GM19395 (cell line): ENCODE results near the gene TMEM269.
A peak's percentile ranks its signal among the peaks of the same experiment; 100 is the strongest.
"Not testable (repeated sequence)": the region's sequence is repeated elsewhere in the genome, so short reads cannot be mapped to it uniquely, and the experiment has no call there.

Source experiments
- ATAC-seq: cut with Tn5 transposase; IDR thresholded peaks from one replicate; pipeline ENCODE4 v1.9.1; 2021; ENCODE audit warnings: mild to moderate bottlenecking, moderate library complexity; ENCODE audit not compliant: unreplicated experiment

TMEM269 gene

DNA sequence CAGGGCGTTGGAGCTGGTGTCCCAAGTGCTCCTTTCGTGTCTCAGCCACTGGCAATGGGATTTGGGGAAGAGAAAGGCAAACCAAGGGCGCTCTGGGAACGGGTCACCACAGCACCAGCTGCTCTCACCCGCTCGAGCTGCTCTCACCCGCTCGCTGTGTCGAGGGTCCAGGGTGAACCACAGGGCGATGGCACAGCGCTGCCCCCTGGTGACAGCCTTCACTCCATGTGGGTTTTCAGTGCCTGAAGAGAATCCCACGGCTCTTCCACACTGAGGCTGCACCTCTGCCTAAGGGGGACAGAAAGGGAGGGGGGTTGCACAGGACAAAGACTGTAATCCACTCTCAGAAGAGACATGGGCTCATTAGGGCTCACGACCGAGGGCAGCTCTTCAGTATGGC is 37.7 kb upstream of the TMEM269 start:
- no peak for ATAC-seq

DNA sequence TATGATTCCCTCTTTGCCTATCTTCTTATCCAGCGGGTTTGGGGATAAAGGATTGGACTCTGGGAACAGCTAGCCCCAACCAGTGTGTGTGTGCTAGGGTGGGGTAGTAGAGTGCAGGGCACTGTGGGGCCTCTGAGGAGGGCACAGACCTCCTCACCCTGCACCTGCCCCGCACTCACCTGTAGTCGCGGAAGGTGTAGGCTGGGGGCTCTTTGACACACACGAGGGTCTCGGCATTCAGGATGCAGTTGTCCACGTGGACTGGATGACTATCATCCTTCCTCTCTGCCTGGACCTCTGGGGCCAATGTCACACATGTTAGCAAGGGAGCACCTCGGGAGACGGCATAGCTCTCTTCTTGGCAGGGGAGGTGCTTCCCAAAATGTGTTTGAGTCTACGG is 36.8 kb upstream of the TMEM269 start:
- ATAC-seq: no peak

DNA sequence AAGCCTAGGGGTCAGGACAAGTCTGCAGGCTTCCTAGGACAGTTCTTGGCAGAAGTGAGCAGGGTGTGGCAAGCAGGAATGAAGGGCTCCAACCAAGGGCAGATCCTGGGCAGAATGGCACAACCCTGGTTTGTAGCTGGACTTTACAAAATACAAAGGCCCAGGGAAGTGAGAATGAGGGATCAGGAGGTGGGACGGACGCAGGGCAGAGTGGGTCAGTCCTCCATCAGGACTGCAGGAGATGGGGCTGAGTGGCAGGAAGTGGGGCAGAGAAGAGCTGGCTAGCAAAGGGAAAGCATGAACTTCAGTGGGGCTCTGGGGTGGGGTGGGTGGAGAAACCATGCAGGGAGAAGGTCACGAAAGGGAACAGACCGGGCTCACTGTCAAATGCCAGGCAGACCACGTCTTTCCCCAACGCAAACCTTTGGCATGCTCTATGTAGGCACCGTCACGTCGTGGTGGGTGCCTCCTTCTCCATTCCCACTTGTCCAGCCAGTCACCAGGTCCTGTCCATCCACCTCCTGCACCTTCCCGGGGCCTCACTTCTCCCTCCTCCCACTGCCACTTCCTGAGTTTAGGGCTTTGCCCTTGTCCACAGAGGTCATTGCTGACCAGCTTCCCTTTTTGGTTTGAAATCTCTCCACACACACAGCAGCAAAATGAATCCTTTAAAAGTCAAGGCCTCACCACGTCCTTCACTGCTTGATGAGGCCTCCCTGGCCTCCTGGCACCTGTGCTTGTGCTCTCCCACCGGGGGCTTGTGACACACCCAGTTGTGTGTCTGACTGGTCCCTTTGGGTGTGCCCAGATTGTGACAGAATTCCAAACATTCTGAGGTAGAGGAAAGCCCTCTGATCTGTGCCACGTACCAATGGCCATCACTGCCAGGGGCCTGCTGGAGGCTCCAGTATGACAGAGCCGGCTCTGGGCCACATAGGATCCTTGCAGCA is 36.1 kb upstream of the TMEM269 start:
- no peak for ATAC-seq

DNA sequence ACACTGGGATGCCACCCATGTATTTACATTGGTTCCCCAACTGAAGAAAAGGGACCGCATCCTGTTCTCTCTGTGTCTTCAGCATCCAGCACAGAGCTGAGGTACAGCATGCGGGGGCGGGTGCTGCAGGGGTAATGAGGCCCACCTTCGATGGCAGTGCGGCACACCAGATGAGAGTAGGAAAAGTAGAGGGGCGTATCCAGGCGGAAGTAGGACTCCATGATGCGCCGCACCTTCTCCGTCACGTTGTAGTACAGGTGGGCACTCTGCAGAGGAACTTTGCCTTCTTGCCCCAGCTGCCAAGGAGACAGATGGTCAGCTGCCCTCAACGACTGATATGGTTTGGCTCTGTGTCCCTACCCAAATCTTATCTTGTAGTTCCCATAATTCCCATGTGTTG is 34.8 kb upstream of the TMEM269 start:
- ATAC-seq: no peak

DNA sequence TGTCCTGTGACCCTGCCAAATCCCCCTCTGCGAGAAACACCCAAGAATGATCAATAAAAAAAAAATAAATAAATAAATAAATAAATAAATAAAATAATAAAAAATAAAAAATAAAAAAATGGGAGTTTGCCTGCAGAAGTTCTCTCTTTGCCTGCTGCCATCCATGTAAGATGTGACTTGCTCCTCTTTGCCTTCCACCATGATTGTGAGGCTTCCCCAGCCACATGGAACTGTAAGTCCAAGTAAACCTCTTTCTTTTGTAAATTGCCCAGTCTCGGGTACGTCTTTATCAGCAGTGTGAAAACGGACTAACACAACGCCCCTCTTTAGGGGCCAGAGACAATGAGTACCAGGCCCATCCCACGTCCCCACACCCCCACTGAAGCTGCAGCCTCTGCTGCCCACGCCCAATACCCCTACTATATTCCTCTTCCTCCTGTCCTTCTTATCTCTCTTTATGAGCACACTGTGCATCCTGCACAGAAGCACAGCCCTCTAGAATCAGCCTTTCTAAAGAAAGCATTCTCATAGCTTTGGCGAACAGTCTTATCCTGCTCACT is 33.2 kb upstream of the TMEM269 start:
- ATAC-seq: not testable (repeated sequence)

DNA sequence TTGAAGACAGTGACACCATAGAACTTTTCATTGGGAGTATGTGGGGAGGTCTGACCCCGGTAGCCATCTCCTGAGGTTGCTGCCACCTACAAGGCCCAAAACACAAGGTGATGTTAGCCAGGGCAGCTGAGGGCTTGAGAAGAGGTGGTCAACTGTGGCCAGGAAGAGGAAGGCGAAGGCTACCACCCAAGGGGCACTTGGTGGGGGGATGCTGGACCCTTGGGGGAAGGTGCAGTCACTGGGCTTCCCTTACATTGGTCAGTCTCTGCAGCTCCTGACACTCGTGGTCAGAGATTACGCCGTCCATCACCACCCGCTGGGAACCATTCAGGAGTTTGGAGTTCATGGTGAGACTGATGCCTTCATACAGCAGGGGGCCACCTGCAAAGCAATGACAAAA is 32.5 kb upstream of the TMEM269 start:
- ATAC-seq: no peak

DNA sequence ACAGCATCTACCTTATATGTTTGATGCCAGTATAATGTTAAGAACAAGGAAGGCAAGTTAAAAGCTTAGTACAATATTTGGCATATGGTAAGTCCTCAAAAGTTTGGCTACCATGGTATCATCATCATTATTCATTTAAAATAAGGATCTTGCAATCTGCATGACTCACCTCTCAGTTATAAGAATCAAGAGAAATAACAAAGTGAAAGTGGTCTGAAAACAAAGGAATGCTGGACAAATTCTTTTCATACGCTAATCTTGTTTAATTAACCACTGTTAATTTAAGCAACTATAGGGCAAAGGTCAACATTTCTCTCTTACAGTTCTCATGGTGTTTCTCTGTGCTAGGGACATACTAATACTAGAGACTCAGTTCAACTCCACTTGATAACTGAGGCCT is 31.7 kb upstream of the TMEM269 start:
- ATAC-seq: no peak

DNA sequence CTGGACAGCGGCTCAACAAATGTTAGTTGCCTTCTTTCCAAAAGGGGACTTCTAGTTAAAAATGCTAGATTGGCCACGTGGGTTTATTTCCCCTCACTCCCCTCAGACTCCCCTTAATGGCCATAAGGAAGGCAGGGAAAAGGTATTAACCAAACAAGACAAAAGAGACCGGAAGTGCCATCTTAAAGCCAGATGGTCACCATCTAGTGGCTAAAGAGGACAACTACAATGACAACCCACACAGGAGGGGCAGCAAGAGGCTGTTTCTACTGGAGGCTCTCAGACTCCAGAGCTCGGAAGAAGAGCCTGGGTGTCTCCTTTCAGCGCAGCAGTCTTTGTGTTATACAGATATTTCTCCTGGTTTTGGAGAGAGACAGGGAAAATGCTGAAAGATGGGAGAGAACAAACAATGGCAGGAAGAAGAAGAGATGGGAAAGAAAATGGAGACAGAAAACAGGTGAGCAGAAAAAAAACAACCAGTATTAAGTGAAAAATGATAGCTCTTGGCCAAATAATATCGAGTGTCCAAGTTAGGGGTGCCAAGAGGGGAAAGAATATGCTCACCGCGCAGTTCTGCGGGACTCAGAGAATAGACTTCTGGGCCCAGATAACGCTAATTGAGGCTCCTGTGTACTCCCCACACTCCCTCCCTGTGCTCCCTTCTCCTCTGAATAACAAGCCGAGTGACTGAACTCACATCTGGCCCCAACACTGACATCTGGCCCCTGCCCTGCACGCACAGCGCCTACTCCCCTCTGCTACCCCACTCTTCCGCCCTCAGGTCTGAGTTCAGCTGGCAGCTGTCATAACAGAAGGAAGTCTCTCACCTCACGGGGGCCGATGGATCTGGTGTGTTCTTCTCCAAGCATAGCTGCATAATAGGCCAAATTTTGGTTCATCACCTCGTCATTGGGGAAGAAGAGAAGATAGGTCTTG is 27.6 kb upstream of the TMEM269 start:
- no peak for ATAC-seq

DNA sequence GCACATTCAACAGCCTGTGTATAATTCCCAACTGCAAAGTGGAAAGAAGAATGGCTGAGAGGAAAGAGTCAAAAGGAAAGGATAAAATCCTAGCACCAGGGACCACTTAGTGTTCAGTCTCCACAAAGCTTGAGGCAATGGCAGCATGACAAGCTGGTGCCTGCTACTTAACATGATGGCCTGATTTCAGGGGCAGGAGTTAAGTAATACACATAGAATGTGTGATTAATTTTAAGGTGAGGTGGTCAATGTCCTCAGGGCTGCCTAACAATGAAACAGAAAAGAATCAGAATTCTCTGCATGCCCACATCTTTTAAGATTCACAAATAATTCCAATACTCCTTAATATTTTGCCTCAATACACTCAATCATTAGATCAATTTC is 26.9 kb upstream of the TMEM269 start:
- ATAC-seq: no peak

DNA sequence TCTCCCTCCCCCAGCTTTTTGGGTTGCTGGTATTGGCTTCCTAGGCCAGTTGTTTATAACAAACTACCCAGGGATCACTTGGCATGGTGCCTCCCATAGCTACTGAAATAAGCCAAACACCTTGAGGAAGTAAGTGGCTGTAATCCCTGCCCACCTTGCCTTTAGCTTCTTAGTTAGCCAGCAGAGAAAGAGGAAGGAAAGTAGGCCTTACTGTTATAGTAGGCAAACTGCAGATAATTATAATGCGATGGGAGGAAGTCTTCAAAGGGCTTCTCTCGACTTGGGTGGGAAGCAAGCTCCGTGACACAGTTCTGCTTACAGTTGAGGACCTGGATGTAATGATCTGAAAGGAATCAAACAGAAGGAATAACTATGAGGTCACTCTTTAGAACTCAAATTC is 26.1 kb upstream of the TMEM269 start:
- no peak for ATAC-seq

DNA sequence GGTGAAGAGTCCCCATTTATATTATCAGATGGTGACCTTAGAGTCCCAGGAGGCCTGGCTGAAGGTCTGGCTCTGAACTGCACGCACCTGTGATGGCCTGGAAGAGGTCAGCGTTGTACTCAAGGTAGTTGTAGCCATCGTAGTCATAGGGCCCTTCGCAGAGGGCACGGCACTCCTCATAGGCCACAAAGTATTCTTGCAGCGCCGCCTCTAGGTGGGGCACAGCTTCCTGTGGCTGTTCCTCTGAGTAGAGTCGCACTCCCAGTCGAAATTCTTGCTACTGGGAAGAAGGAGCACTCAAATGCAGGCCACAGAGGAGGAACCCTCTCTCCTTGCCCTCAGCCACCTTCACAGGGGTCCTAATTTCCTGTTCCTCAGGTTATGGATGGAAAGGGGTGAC is 25.7 kb upstream of the TMEM269 start:
- no peak for ATAC-seq

DNA sequence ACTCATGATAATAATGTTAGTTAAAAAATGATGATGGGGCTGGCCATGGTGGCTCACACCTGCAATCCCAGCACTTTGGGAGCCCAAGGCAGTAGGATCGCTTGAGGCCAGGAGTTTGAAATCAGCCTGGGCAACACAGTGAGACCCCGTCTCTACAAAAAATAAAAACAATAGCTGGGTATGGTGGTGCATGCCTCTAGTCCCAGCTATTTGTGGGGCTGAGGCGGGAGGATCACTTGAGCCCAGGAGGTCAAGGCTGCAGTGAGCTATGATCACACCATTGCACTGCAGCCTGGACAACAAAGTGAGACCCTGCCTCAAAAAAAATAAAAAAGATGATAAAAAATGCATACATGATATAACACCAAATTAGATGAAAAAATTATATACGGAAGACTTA is 23.2 kb upstream of the TMEM269 start:
- ATAC-seq: no peak

DNA sequence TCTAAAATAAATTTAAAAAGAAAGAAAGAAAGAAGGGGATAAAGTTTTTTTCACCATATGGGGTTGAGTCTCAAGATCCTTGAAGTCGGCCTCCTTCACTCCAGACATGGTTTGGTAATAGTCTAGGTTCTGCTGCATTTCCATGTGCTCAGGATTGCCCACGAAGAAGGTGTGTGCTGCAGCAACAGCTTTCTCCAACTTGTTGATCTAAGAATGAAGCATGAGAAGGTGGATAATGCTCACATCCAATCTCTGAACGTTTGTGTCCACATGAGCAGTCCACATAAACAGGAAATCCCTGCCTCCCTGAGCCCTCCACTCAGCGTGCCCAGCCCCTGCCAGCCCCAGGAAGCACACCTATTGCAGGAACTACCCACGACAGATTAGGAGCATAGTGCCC is 22.5 kb upstream of the TMEM269 start:
- no peak for ATAC-seq

DNA sequence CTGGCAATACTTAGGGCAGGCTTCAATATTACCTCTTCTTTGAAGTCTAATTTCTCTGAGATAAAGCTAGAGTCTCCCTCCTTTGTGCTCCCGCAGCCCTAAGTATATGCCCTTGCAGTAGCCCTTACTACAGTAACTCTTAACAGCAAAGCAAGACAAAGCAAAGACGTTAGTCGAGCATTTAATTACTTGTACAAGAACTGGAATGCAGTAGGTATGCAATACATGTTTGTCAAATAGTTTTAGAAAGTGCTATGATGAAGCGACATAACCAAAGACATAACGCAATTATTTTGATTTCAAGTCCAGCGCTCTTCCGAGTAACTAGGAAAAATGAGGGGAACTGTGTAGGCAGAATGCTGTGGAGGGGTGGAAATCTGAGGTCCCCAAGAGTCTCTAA is 19.5 kb upstream of the TMEM269 start:
- no peak for ATAC-seq

DNA sequence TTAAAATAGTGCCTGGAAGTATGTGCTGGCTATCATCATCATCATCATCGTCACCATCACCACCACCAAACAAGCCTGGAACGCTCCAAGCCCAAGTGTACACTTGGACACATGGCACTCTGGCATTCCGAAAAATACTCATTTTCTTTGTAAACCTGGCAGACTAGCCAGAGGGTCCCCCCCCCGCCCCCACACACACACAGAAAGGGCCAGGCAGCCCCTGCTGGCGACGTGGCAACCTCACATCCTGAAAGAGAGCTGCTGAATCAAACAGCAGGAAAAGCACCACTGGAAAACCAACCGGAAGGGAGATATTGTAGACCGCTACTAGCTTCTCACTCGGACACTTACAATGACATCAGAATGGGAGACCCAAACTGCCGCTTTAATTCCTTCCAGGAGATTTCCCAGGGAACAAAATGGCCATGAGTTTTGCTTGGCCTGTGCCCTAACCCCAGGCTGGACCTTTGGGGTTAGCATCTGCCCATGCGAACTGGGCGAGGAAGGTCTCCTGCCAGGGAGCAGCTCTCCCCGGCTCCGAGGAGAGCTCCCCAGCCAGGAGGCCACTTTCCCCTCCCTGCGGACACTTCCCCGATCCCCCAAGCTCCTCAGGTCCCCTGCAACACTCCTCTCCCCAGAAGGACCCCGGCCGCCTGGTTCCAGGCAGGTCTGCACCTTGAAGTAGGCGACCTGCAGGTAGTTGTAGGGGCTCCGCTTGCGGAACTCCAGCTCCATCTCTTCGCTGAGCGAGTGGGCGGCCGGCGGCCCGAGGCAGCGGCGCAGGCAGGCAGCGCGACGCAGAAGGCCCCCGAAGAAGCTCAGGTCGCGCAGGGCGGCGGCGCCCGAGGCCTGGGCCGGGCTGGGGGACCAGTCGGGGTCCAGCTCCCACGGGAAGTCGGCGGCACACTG is 18.7 kb upstream of the TMEM269 start:
- ATAC-seq: peak; percentile 23

DNA sequence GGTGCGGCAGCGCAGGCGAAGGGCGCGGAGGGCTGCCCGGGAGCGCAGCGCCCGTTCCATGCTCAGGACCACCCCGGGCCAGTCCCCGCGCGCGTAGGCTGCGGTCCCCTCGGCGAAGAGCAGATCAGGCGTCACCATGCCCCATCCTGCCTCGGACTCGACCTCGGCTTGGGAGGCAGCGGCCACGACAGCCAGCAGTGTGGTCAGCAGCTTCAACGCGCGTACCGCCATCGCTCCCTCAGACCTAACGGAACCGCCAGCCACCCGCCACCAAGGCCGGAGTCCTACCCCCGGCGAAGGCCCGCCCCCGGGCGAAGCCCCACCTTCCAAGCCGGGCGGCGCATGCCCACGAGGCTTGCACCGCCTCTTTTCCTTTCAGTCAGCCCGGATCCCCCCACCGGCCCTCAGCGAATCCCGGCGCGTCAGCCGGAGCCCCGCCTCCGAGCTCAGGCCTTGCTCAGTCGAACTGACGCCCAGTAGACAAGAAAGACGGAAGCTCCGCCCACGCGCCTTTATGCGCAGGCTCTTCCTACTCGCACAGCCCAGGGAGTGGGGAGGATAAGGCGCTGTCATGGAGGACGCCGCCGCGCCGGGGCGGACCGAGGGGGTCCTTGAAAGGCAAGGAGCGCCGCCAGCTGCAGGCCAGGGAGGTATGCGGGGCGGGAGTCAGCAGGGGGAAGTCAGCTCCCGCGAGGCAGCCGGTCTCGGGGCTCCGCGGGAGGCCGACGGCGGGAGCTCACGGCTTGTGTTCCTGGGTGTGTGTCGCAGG is 17.9 kb upstream of the TMEM269 start, which contains the start of the genes C1orf50 and P3H1:
TSS of gene C1orf50 (plus strand) at position 509 of the 769 bp plus-strand sequence. CDS start at position 572, 63 bp downstream.
TSS of gene P3H1 (minus strand) at position 288 of the 769 bp plus-strand sequence. CDS start at position 231, 57 bp downstream.
- peak; percentile 89 for ATAC-seq

DNA sequence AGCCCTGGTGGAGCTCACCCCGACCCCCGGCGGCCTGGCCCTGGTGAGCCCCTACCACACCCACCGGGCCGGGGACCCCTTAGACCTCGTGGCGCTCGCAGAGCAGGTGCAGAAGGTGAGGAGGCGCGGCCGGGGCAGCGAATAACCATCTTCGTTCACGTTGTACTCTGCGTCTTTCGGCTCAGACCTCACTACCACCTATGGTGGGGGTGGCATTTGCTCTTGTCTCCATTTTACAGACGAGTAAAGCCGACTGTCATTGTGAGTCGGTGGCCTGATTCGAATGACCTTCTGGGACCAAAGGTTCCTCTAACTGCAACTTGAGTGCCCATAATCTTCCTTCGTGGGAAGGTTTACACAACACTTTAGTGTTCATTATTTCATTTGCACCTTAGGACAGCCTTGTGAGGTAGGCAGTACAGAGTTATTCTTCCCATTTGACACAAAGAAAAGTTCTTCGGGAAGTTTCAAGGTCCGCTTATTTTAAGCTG is 17.2 kb upstream of the TMEM269 start:
- peak; percentile 32 for ATAC-seq

DNA sequence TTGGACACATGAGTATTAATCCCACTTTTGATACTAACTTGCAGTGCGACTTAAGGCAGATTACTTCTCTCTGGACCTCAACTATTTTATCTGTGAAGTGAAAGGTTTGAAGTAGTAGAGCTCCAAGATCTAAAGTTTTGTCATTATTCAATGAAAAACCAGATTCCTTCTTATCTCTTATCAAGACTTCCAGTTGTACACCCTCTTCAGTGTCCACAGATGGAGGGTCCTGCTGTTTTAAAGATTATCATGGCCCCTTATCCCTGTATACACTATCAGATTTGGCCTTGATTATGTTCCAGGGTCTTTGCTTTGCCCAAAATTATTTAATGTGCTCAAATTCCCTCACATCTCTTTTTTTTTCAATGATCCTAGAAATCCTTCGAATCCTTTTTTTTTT is 16.6 kb upstream of the TMEM269 start:
- ATAC-seq: no peak

DNA sequence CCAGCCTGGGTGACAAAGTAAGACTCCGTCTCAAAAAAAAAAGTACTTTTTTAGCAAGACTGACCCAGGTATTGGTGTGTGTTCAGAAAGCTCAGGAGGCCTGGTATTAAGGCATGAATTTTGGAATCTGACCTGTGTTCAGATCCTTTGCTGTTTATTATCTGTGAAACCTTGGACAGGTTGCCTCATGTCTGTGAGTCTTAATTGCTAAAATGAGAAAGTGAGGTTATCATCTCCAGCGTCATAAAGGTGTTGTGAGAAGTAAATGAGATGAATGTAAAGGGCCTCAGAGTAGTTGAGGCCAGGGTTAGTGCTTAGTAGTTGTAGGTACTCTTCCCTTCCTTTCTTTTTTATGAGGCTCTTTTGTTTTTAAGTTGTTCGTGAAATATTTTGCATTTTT is 15.0 kb upstream of the TMEM269 start:
- ATAC-seq: no peak
